H54 (cell line): Measurements from ENCODE around the gene PDC.

Experiments
- DNase-seq: peaks from one replicate; pipeline ENCODE4 v3.0.0; 2011; ENCODE audit warnings: low spot score, mixed read lengths; ENCODE audit not compliant: insufficient read length
- FAIRE-seq: peaks from 3 replicates; lab custom pipeline; 2011; peaks lifted over from hg19 to GRCh38; lab: Jason Lieb, UNC
- POLR2A ChIP-seq: IDR thresholded peaks from 2 replicates; pipeline ENCODE4 v1.6.1; 2011; ENCODE audit warnings: low read depth, mild to moderate bottlenecking, low read length

PDC gene

GRCh38 chr1:186446152-186446551, 14.8 kb downstream of the PDC start:
- no peak for TF ChIP-seq POLR2A
- FAIRE-seq (no peak), DNase-seq (no peak)

GRCh38 chr1:186443638-186444037, 17.3 kb downstream of the PDC start:
- DNase-seq (no peak), FAIRE-seq (no peak)
- no peak for TF ChIP-seq POLR2A

GRCh38 chr1:186442651-186443375, 18.1 kb downstream of the PDC start:
- TF ChIP-seq POLR2A: no peak
- DNase-seq (no peak), FAIRE-seq (peak; percentile 43)

- DNase-seq (no peak), FAIRE-seq (no peak)
- TF ChIP-seq POLR2A: no peak
These were observed 20.3 kb downstream of the PDC start for GRCh38 chr1:186440584-186440983.

GRCh38 chr1:186438567-186438966, 22.3 kb downstream of the PDC start:
- TF ChIP-seq POLR2A: no peak
- no peak for DNase-seq
- no peak for FAIRE-seq

- DNase-seq (no peak), FAIRE-seq (no peak)
- no peak for TF ChIP-seq POLR2A
These were observed 25.6 kb downstream of the PDC start for GRCh38 chr1:186435336-186435735.

- no peak for DNase-seq
- no peak for TF ChIP-seq POLR2A
- FAIRE-seq: no peak
These were observed 31.9 kb downstream of the PDC start for GRCh38 chr1:186429017-186429416.

- no peak for DNase-seq
- no peak for TF ChIP-seq POLR2A
- FAIRE-seq: no peak
These were observed 34.8 kb downstream of the PDC start for GRCh38 chr1:186426118-186426517.

- no peak for TF ChIP-seq POLR2A
- no peak for DNase-seq
- no peak for FAIRE-seq
These were observed 36.4 kb downstream of the PDC start for GRCh38 chr1:186424539-186424938.

- TF ChIP-seq POLR2A: no peak
- DNase-seq: no peak
- no peak for FAIRE-seq
These were observed 39.5 kb downstream of the PDC start for GRCh38 chr1:186421446-186421845.

- TF ChIP-seq POLR2A: no peak
- FAIRE-seq (no peak), DNase-seq (no peak)
These were observed 40.0 kb downstream of the PDC start for GRCh38 chr1:186420923-186421322.

- FAIRE-seq: no peak
- TF ChIP-seq POLR2A: no peak
- DNase-seq: no peak
These were observed 40.6 kb downstream of the PDC start for GRCh38 chr1:186420311-186420710.

GRCh38 chr1:186418503-186418902, 42.4 kb downstream of the PDC start:
- DNase-seq (no peak), FAIRE-seq (no peak)
- TF ChIP-seq POLR2A: no peak

GRCh38 chr1:186413319-186413718, 47.6 kb downstream of the PDC start:
- no peak for DNase-seq
- peak; percentile 15 for FAIRE-seq
- TF ChIP-seq POLR2A: no peak

GRCh38 chr1:186409091-186409490, 51.8 kb downstream of the PDC start:
- FAIRE-seq (no peak), DNase-seq (no peak)
- TF ChIP-seq POLR2A: no peak
